ENCODE data around the gene CTSC.
"Not testable (repeated sequence)": the region's sequence is repeated elsewhere in the genome, so short reads cannot be mapped to it uniquely, and the experiment has no call there.

The CTSC gene

GRCh38 chr11:88326099-88326498 lies 11.4 kb downstream of the CTSC start:
- DNase-seq (ENCODE audit: low read depth): no peak
- no peak for TF ChIP-seq CTCF (IDR thresholded peaks at IDR 0.05; ENCODE audit: control insufficient read depth, insufficient read depth, low read depth, low read length, missing control alignments)
- H3K4me3 ChIP-seq (ENCODE audit: control insufficient read depth, low read depth, low read length): no peak overlapping the region

GRCh38 chr11:88324562-88325345 lies 12.8 kb downstream of the CTSC start:
- no peak for DNase-seq (ENCODE audit: low read depth)
- H3K4me3 ChIP-seq (ENCODE audit: control insufficient read depth, low read depth, low read length): no peak overlapping the region
- no peak for TF ChIP-seq CTCF (IDR thresholded peaks at IDR 0.05; ENCODE audit: control insufficient read depth, insufficient read depth, low read depth, low read length, missing control alignments)

- not testable (repeated sequence) for H3K4me3 ChIP-seq (ENCODE audit: control insufficient read depth, low read depth, low read length); DNase-seq (ENCODE audit: low read depth)
Observed at GRCh38 chr11:88322881-88323280, 14.7 kb downstream of the CTSC start.

GRCh38 chr11:88321412-88321811 lies 16.1 kb downstream of the CTSC start:
- DNase-seq (ENCODE audit: low read depth); H3K4me3 ChIP-seq (ENCODE audit: control insufficient read depth, low read depth, low read length): not testable (repeated sequence)

- no peak for TF ChIP-seq CTCF (IDR thresholded peaks at IDR 0.05; ENCODE audit: control insufficient read depth, insufficient read depth, low read depth, low read length, missing control alignments)
- H3K4me3 ChIP-seq (ENCODE audit: control insufficient read depth, low read depth, low read length): no peak overlapping the region
- DNase-seq (ENCODE audit: low read depth): peak; percentile 71
Observed at GRCh38 chr11:88320149-88320559, 17.4 kb downstream of the CTSC start.

GRCh38 chr11:88318017-88318416 lies 19.5 kb downstream of the CTSC start:
- no peak for TF ChIP-seq CTCF (IDR thresholded peaks at IDR 0.05; ENCODE audit: control insufficient read depth, insufficient read depth, low read depth, low read length, missing control alignments)
- H3K4me3 ChIP-seq (ENCODE audit: control insufficient read depth, low read depth, low read length): no peak overlapping the region
- no peak for DNase-seq (ENCODE audit: low read depth)

- no peak for TF ChIP-seq CTCF (IDR thresholded peaks at IDR 0.05; ENCODE audit: control insufficient read depth, insufficient read depth, low read depth, low read length, missing control alignments)
- DNase-seq (ENCODE audit: low read depth): no peak
- no peak overlapping the region for H3K4me3 ChIP-seq (ENCODE audit: control insufficient read depth, low read depth, low read length)
Observed at GRCh38 chr11:88317536-88317935, 20.0 kb downstream of the CTSC start.

- H3K4me3 ChIP-seq (ENCODE audit: control insufficient read depth, low read depth, low read length): no peak overlapping the region
- no peak for DNase-seq (ENCODE audit: low read depth)
- no peak for TF ChIP-seq CTCF (IDR thresholded peaks at IDR 0.05; ENCODE audit: control insufficient read depth, insufficient read depth, low read depth, low read length, missing control alignments)
Observed at GRCh38 chr11:88315981-88316441, 21.5 kb downstream of the CTSC start.

Measured in AG09309 (cell line).